HG03175 (cell line): ENCODE results near the gene NSUN7.

Experiments
- ATAC-seq: cut with Tn5 transposase; IDR thresholded peaks from one replicate; pipeline ENCODE4 v1.9.1; 2021; ENCODE audit warnings: mild to moderate bottlenecking, moderate library complexity; ENCODE audit not compliant: unreplicated experiment

NSUN7 gene

GRCh38 chr4:40843696-40844095 lies 93.9 kb downstream of the NSUN7 start:
- no peak for ATAC-seq

- no peak for ATAC-seq
These were observed 94.5 kb downstream of the NSUN7 start for GRCh38 chr4:40844261-40844660.

GRCh38 chr4:40845154-40845835 lies 95.5 kb downstream of the NSUN7 start:
- no peak for ATAC-seq

GRCh38 chr4:40846532-40846931 lies 96.8 kb downstream of the NSUN7 start:
- ATAC-seq, result no peak

GRCh38 chr4:40848251-40848650 lies 98.5 kb downstream of the NSUN7 start:
- no peak for ATAC-seq

GRCh38 chr4:40848940-40849339 lies 99.2 kb downstream of the NSUN7 start:
- no peak for ATAC-seq

- no peak for ATAC-seq
These were observed 100.7 kb downstream of the NSUN7 start for GRCh38 chr4:40850496-40850895.

- ATAC-seq, result no peak
These were observed 106.6 kb downstream of the NSUN7 start for GRCh38 chr4:40856277-40856839.

- peak; percentile 85 for ATAC-seq
These were observed 107.1 kb downstream of the NSUN7 start for GRCh38 chr4:40856840-40857362.

GRCh38 chr4:40857956-40858355 lies 108.2 kb downstream of the NSUN7 start:
- ATAC-seq, result no peak

GRCh38 chr4:40858962-40859361 lies 109.2 kb downstream of the NSUN7 start:
- ATAC-seq, result no peak
